ENCODE results near the gene PCSK4. TPM values are rescaled to one million over a fixed set of nuclear protein-coding genes. Genes with fewer than 3 reads are reported as not detected.

PCSK4 gene
- total RNA-seq, 1 experiment from 2014 or later = 9.1 TPM

DNA sequence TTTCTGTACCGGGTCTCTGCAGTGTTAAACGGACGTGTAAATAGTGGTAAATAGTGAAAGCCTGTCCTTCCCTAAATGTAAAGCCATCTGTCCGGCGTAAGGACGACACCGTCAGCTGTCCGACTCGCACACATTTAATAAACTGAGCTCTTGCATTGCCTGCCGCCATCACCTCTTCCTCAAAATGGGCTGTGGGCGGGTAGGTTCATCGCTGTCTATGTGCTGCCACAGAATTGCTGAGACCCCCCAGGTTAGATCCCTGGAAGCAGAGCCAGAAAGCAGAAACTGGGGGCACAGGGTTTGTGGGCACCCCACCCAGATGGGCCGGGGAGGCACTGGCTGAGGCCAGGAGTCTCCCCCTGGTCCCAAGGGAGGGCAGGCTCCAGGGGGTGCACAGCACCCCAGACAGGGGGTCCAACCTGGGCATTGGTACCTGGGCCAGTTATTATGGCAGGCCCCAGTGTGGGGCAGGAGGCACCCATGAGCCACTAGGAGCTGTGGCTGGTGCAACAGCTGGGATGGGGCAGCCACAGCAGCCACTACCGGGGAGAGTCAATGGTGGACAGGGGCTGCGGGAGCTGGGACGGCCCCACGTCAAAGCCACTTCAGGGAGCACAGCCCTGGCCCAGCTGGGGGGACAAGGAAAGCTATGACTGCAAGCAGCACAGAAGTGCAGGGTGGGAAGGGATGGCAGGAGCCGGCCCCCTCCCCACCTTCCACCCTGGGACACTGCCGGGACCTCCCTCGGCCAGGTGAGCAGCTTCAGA is 16.9 kb downstream of the PCSK4 start:
- no peaks in the 10 kb centered on the region for H3K9me3 ChIP-seq (ENCODE audit: control insufficient read depth, low read depth, low read length)
- TF ChIP-seq, protein P1, sequence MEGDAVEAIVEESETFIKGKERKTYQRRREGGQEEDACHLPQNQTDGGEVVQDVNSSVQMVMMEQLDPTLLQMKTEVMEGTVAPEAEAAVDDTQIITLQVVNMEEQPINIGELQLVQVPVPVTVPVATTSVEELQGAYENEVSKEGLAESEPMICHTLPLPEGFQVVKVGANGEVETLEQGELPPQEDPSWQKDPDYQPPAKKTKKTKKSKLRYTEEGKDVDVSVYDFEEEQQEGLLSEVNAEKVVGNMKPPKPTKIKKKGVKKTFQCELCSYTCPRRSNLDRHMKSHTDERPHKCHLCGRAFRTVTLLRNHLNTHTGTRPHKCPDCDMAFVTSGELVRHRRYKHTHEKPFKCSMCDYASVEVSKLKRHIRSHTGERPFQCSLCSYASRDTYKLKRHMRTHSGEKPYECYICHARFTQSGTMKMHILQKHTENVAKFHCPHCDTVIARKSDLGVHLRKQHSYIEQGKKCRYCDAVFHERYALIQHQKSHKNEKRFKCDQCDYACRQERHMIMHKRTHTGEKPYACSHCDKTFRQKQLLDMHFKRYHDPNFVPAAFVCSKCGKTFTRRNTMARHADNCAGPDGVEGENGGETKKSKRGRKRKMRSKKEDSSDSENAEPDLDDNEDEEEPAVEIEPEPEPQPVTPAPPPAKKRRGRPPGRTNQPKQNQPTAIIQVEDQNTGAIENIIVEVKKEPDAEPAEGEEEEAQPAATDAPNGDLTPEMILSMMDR (conservative IDR thresholded peaks at IDR 0.05) = no peak
- no peak for DNase-seq
- no peak overlapping the region for H3K27ac Mint-ChIP-seq
- peaks cover 2 to 16% of the 10 kb centered on the region in 2 experiments; a peak in 3 of 4 replicates for H3K4me1 Mint-ChIP-seq
- H3T11ph ChIP-seq (ENCODE audit: low read length) = no peak overlapping the region
- no peak overlapping the region for H4K91ac ChIP-seq (ENCODE audit: insufficient read length, low read depth, low read length)
- no peak overlapping the region for H3K27ac ChIP-seq (ENCODE audit: insufficient read length, low read depth, low read length)
- no peak overlapping the region; the same call in 1 of the 2 replicates for H3K14ac ChIP-seq (ENCODE audit: insufficient read depth, low read length)
- H3K79me1 ChIP-seq (ENCODE audit: insufficient read depth, low read depth, low read length, poor library complexity, severe bottlenecking) = no peaks in the 10 kb centered on the region
- H3K4me3 Mint-ChIP-seq = no peak overlapping the region
- H2BK120ac ChIP-seq (ENCODE audit: low read depth, low read length, poor library complexity, severe bottlenecking) = no peak overlapping the region
- H3K4me1 ChIP-seq (ENCODE audit: insufficient read depth, low read length) = no peaks in the 10 kb centered on the region
- H2AFZ ChIP-seq (ENCODE audit: low read length) = no peak overlapping the region
- H3K27me3 ChIP-seq (ENCODE audit: insufficient read depth, low read length) = peaks cover 21% of the 10 kb centered on the region; the same call in 1 of the 2 replicates
- no peak overlapping the region for H2BK12ac ChIP-seq (ENCODE audit: insufficient read length, low read depth, low read length)
- H3K9me3 Mint-ChIP-seq = no peaks in the 10 kb centered on the region
- no peak overlapping the region for H3K4ac ChIP-seq (ENCODE audit: low read depth, low read length)
- no peak overlapping the region for H4K8ac ChIP-seq (replicated peaks; ENCODE audit: insufficient read length, low read depth, low read length)
- H3K4me2 ChIP-seq (ENCODE audit: insufficient read depth, insufficient read length, low read length) = no peak overlapping the region
- H2BK20ac ChIP-seq (ENCODE audit: low read depth, low read length, poor library complexity, severe bottlenecking) = no peak overlapping the region
- peaks cover 9% of the 10 kb centered on the region for H3K23me2 ChIP-seq (ENCODE audit: insufficient read length, low read depth, low read length, poor library complexity, severe bottlenecking)
- H3K36me3 Mint-ChIP-seq (ENCODE audit: insufficient read depth in 1 of 3, low read depth in 3 of 3) = peaks cover 5 to 13% (median 7%) of the 10 kb centered on the region in 3 experiments; a peak in 6 of 7 replicates
- H4K20me1 ChIP-seq (ENCODE audit: control insufficient read depth, insufficient read depth, insufficient read length) = peaks cover 3% of the 10 kb centered on the region
- no peak overlapping the region for H2BK5ac ChIP-seq (ENCODE audit: insufficient read length, low read length)
- no peak overlapping the region for H3K23ac ChIP-seq (ENCODE audit: insufficient read length, low read depth, low read length)
- no peak overlapping the region for H3K9ac ChIP-seq (ENCODE audit: extremely low read depth, insufficient read length, low read length)
- H3K18ac ChIP-seq (ENCODE audit: insufficient read length, low read depth, low read length) = no peak overlapping the region
- no peaks in the 10 kb centered on the region for H3K79me2 ChIP-seq (ENCODE audit: insufficient read depth, low read length)
- H4K5ac ChIP-seq (ENCODE audit: insufficient read length, low read depth, low read length) = no peak overlapping the region
- WGBS (ENCODE audit: extremely low coverage, insufficient read length, low lambda C conversion rate) = no CpG with 5 or more reads among the region's 20 CpGs
- no peak overlapping the region for H2BK15ac ChIP-seq (ENCODE audit: low read depth, low read length)
- H3K27me3 Mint-ChIP-seq (ENCODE audit: low read depth) = peaks cover 43% of the 10 kb centered on the region
- no peak overlapping the region for H2AK5ac ChIP-seq (ENCODE audit: insufficient read length, low read length)
- H3K56ac ChIP-seq (ENCODE audit: insufficient read length, low read depth, low read length) = no peak overlapping the region
